Subcutaneous adipose tissue (tissue), 4 donors: ENCODE data around the gene CDK5RAP1. TPM values are rescaled to one million over a fixed set of nuclear protein-coding genes. Genes with fewer than 3 reads are reported as not detected.

Experiments
- CTCF ChIP-seq: fragments of 450-650 bp; IDR thresholded peaks from one replicate; pipeline ENCODE4 v1.5.1; 2016; ENCODE audit warnings: low read depth, mild to moderate bottlenecking, control low read depth, antibody characterized with exemption, moderate library complexity
- total RNA-seq, 4 donors: library from RNA; depleted of rRNA; stranded (reverse); fragments of >200 nt; gene quantifications; one replicate each; pipeline ENCODE4 v1.1.0, GENCODE V29; 2016

Gene CDK5RAP1
- total RNA-seq, 4 donors from 2014 or later, result 14.5 to 26.0 (median 16.3) TPM

DNA sequence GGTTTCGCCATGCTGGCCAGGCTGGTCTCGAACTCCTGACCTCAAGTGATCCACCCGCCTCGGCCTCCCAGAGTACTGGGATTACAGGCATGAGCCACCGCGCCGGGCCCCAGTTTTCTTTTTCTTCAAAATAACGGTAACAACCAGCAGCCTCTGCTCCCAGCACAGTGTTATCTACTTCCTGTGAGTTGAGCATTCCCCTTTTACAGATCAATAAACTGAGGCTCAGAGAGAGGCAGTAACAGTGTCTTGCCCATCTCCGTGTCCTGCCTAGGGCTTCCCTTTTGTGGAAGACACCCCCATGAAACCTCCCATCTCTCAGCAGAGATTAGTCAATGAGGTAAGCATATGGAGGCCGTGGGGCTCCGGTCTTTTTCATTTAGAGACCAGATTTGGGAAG, 88.7 kb downstream of the CDK5RAP1 start:
- TF ChIP-seq CTCF, result no peak

DNA sequence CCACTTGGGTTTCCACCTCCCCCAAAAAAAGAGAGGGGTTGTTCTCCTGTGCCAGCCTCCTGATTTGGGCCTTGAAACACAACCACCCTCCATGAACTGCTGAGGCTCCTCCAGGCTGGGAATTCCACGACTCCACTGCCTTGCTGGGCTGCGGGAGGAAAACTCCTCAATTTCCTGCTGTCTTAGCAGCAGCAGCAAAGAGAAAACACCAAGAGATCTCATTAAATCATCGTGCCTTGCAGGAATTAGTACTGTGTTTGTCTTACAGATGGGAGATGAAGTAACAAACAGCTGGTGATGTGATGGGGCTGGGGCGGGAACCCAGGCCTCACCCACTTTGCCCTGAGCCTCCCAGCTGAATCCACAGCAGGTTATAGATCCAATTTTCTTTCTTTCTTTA, 89.3 kb downstream of the CDK5RAP1 start:
- no peak for TF ChIP-seq CTCF

DNA sequence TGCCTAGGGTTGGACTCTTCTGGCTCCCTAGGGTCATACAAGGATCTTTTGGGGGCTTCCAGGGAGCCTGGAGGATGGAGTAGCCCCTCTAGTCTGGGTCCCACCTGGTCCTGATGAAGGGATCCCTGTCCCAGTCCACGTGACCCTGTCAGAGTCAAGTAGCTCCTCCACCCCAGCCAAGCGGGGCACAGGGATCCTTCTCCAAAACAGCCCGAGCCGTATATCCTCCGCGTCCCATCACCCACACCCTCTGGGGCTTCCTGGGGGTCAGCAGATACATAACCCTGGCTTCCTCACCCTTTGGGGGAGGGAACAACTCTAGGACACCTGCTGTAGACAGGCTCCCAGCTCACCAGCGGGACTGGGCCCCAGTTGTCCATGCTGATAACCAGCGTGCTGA, 90.3 kb downstream of the CDK5RAP1 start:
- no peak for TF ChIP-seq CTCF

GRCh38 chr20:33310327-33310899, 90.9 kb downstream of the CDK5RAP1 start:
- TF ChIP-seq CTCF, result no peak

- TF ChIP-seq CTCF, result no peak
These were observed 91.7 kb downstream of the CDK5RAP1 start for GRCh38 chr20:33309631-33310030.

Other genes starting within 250 kb of the CDK5RAP1 start
- gene BPIFA2, start 233.4 kb downstream of the CDK5RAP1 start, total RNA-seq, result not detected
- not detected for gene BPIFA3, start 184.2 kb downstream of the CDK5RAP1 start, total RNA-seq
- gene BPIFA1, start 165.5 kb downstream of the CDK5RAP1 start, total RNA-seq, result not detected
- not detected for gene BPIFB1, start 118.3 kb downstream of the CDK5RAP1 start, total RNA-seq
- gene SNTA1, start 42.2 kb upstream of the CDK5RAP1 start, total RNA-seq, result 100 to 1,000 TPM in 1 of 4 donors, 10 to 100 TPM in 3; 28.6 to 144 (median 56.5) TPM
- gene CBFA2T2, start 88.6 kb upstream of the CDK5RAP1 start, total RNA-seq, result 10 to 100 TPM in 2 of 4 donors, 1 to 10 TPM in 2; 8.5 to 13.4 (median 10.0) TPM